IgD-negative memory B cell (primary cell): ENCODE results near the gene TMC1. TPM values are rescaled to one million over a fixed set of nuclear protein-coding genes. Genes with fewer than 3 reads are reported as not detected.

Experiments
- H3K27ac Mint-ChIP-seq, 3 donors: one replicate each; pipeline ENCODE4 v1.8.0; 2020 to 2022; ENCODE audit warnings: mild to moderate bottlenecking in 3 of 3, mixed read lengths in 3 of 3, moderate library complexity in 1 of 3
- H3K27me3 Mint-ChIP-seq: one replicate; pipeline ENCODE4 v1.8.0; 2021; ENCODE audit warnings: mixed read lengths
- H3K36me3 Mint-ChIP-seq: one replicate; pipeline ENCODE4 v1.8.0; 2020; ENCODE audit warnings: mild to moderate bottlenecking, mixed read lengths
- H3K4me1 Mint-ChIP-seq, 3 donors: one replicate each; pipeline ENCODE4 v1.8.0; 2020 to 2022; ENCODE audit warnings: mixed read lengths in 3 of 3, mild to moderate bottlenecking in 1 of 3
- H3K4me3 Mint-ChIP-seq, 4 donors: one replicate each; pipeline ENCODE4 v1.8.0; 2020 to 2022; ENCODE audit warnings: mild to moderate bottlenecking in 4 of 4, mixed read lengths in 4 of 4, moderate library complexity in 3 of 4
- H3K9me3 Mint-ChIP-seq, 3 donors: one replicate each; pipeline ENCODE4 v1.8.0; 2020 to 2021; ENCODE audit warnings: mixed read lengths in 3 of 3, mild to moderate bottlenecking in 1 of 3
- polyA plus RNA-seq: library from polyadenylated mRNA; unstranded; fragments of 300-500 nt; fragmentation: Illumina TruSeq; gene quantifications from one replicate; pipeline ENCODE4 v1.2.3, GENCODE V29; 2021

The TMC1 gene
- polyA plus RNA-seq, 1 donor from 2014 or later: not detected

DNA sequence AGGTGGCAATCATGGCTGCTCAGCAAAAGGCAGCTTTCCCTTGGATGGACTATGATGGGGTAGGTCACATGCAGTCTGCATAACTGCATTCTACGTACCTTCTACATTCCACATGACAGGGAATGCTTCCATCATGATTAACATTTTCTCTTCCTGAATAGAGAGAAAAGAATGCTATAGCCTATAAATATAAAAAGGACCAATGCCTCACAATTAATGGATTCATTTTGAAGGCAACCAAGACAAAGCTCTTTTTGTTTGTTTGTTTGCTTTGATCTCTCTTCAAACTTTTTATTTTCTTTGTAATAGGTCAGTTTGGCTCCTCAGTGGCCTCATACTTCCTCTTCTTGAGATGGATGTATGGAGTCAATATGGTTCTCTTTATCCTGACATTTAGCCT, 230.1 kb downstream of the TMC1 start:
- H3K27me3 Mint-ChIP-seq: peaks cover 2% of the 10 kb centered on the region
- no peak overlapping the region for H3K27ac Mint-ChIP-seq
- no peaks in the 10 kb centered on the region for H3K36me3 Mint-ChIP-seq
- no peaks in the 10 kb centered on the region for H3K4me1 Mint-ChIP-seq
- H3K4me3 Mint-ChIP-seq: no peak overlapping the region
- no peaks in the 10 kb centered on the region for H3K9me3 Mint-ChIP-seq

DNA sequence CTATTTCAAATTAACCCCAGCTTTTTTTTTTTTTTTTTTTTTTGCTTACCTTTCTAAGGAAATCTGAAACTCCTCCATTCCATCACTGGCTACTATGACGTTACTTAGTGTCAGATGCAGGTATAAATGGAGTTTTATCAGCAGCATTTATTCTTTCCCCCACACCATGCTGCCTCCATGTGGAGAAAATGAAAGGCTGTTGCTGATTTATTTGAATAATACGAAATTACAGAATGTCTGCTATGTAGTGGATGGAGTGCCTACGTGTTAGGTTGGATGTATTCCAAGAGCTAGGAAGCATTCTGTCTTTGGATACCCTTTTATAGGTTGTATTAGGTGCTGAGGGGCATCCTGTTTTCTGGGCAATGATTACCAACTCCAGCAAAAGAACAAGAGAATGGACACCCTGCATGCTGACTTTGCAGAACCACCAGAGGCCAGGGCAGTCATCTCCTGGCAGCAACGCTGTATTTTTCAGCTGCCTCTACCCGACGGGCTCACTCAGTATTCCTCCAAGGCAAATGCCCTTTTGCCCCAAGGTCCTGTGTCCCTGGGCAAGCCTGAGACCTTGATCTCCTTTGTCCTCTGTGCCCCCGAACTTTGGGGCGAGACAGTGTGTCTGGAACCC, 232.0 kb downstream of the TMC1 start:
- H3K9me3 Mint-ChIP-seq: no peaks in the 10 kb centered on the region
- peaks cover 2% of the 10 kb centered on the region for H3K27me3 Mint-ChIP-seq
- no peak overlapping the region for H3K27ac Mint-ChIP-seq
- no peak overlapping the region for H3K4me3 Mint-ChIP-seq
- no peaks in the 10 kb centered on the region for H3K36me3 Mint-ChIP-seq
- no peaks in the 10 kb centered on the region for H3K4me1 Mint-ChIP-seq

DNA sequence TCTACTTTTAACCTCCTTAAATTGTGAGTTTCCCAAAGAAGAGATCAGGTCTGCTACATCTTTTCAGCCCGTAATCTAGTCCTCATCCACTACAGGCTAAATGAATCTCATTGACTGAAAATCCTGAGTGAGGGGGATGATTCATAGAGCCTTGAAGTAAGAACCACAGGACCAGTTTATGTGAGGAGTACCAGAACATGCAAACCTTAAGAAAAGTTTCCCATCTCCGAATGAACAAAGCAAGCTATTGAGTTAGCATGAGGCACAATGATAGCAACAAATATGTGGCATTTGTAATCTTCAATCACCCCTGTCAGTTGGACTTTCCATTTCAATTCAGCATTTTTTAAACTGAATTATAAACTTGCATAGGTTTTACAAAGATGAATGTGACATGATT, 234.4 kb downstream of the TMC1 start:
- Mint-ChIP-seq H3K27me3 (peaks cover 4% of the 10 kb centered on the region), H3K36me3 (no peaks in the 10 kb centered on the region), H3K4me3 (no peak overlapping the region), H3K9me3 (no peaks in the 10 kb centered on the region), H3K4me1 (no peaks in the 10 kb centered on the region), H3K27ac (no peak overlapping the region)

DNA sequence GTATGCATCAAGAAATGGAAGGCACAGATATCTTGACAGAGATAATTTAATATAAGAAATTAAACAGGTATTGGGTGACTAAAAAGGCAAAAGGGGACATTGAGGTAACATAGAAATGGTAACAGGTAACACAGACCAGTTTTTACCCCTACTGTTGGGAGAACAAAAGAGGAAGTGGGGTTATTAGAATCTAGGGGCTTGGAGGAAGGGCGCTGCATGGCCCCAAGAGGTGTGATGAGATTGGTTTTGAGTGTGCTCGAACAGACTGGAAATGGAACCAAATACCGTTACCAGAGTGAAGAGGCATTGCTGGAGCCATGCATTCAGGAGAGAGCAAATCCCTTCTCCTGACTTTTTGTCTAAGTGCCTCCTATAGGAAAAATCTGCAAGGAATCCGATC, 237.5 kb downstream of the TMC1 start:
- Mint-ChIP-seq H3K27me3 (peaks cover 4% of the 10 kb centered on the region), H3K4me3 (no peak overlapping the region), H3K27ac (no peak overlapping the region), H3K9me3 (no peaks in the 10 kb centered on the region), H3K4me1 (no peaks in the 10 kb centered on the region), H3K36me3 (no peaks in the 10 kb centered on the region)

DNA sequence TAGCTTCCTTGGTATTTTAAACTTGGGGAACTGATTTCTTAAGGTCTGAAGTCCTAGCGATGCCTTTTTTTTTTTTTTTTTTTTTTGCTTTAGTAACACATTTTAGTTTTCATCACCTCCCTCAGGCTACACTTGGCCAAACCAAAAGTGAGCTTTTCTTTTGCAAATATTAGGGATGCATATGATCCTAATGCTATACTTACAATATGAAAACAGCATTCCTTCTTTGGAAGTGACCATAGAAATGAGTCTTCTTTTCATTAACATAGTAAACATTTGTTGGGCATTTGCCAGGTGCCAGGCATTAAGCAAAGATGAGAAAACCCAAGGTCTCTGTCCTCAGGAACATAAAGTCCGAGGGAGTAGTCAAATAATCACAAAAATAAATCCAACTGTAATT, 241.6 kb downstream of the TMC1 start:
- no peaks in the 10 kb centered on the region for H3K36me3 Mint-ChIP-seq
- H3K9me3 Mint-ChIP-seq: peaks cover 0 to 1% (median 0%) of the 10 kb centered on the region in 3 donors
- H3K27ac Mint-ChIP-seq: no peak overlapping the region
- no peak overlapping the region for H3K4me3 Mint-ChIP-seq
- no peaks in the 10 kb centered on the region for H3K4me1 Mint-ChIP-seq
- peaks cover 2% of the 10 kb centered on the region for H3K27me3 Mint-ChIP-seq

DNA sequence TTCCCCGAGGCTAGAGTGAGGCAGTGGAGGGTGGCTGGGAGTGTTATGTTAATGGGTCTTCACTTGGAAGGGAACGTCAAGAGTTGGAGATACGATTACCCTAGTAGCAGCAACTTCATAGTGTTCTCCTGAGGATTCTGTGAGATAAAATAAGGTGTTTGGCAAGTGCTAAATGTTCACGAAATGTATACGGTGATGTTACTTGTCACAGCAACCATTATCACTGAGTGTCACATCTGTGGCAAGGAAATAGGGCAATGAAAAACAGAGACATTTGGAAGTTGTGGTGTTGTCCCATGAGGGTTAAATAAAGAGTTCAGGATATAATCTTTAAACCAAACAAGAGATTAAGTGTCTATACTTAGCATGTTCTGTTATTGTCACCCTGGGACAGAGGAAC, 248.1 kb downstream of the TMC1 start:
- H3K27me3 Mint-ChIP-seq: no peaks in the 10 kb centered on the region
- H3K27ac Mint-ChIP-seq: no peak overlapping the region
- peaks cover 0 to 2% (median 0%) of the 10 kb centered on the region in 3 donors for H3K9me3 Mint-ChIP-seq
- no peaks in the 10 kb centered on the region for H3K36me3 Mint-ChIP-seq
- no peak overlapping the region for H3K4me3 Mint-ChIP-seq
- H3K4me1 Mint-ChIP-seq: no peaks in the 10 kb centered on the region

DNA sequence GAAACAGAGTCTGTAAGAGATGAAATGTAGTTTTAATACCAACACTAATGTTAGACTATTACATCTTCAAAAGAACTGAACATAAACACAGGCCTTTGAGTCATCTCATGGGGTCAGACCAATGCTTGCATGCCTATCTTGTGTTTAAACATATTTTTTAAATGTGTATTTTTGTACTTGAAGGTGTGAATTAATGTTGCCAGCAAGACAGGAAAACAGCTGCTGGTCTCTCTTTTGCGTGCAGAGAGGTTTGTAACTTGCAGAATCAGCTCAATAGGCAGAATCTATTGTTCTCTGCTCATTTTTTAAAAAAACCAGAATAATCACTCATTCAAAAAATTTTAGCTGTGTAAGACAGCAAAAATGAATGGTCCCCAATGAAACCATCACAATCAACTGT, 251.3 kb downstream of the TMC1 start:
- Mint-ChIP-seq H3K27me3 (no peaks in the 10 kb centered on the region), H3K9me3 (peaks cover 0 to 2% (median 0%) of the 10 kb centered on the region in 3 donors), H3K36me3 (no peaks in the 10 kb centered on the region), H3K27ac (no peak overlapping the region), H3K4me3 (no peak overlapping the region), H3K4me1 (no peaks in the 10 kb centered on the region)

DNA sequence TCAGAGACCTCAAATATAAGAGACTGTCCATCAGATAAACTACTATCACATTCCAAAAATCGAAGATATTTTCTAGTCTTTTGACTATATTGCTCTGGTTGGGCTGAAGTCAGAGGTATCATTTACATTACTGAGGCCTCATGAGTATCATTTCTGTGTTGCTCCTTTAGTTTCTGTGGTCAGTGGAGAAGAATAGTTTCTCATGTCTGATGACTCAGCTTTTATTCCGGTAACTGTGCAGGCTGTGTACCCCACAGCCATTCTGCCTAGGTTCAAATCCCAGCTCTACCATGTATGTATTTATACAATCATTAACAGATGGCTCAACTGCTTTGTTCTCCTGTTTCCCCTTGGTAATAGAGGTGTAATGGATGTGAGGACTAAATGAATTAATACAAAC, 252.2 kb downstream of the TMC1 start:
- no peak overlapping the region for H3K27ac Mint-ChIP-seq
- no peaks in the 10 kb centered on the region for H3K4me1 Mint-ChIP-seq
- peaks cover 1% of the 10 kb centered on the region for H3K27me3 Mint-ChIP-seq
- H3K9me3 Mint-ChIP-seq: no peaks in the 10 kb centered on the region
- no peak overlapping the region for H3K4me3 Mint-ChIP-seq
- H3K36me3 Mint-ChIP-seq: no peaks in the 10 kb centered on the region

DNA sequence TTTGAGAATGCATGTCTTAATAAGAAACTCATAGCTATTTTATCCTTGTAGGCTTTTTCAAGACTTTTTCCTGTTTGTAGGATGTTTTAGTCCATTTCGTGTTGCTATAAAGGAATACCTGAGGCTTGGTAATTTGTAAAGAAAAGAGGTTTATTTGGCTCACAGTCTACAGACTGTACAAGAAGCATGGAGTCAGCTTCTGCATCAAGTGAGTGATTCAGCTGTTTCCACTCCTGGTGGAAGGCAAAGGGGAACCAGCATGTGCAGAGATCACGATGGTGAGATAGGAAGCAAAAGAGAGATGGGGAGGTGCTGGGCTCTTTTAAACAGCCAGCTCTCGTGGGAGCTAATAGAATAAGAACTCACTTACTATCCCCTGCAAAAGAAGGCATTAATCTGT, 254.2 kb downstream of the TMC1 start:
- H3K27ac Mint-ChIP-seq: no peak overlapping the region
- no peaks in the 10 kb centered on the region for H3K36me3 Mint-ChIP-seq
- no peaks in the 10 kb centered on the region for H3K4me1 Mint-ChIP-seq
- H3K9me3 Mint-ChIP-seq: no peaks in the 10 kb centered on the region
- peaks cover 1% of the 10 kb centered on the region for H3K27me3 Mint-ChIP-seq
- no peak overlapping the region for H3K4me3 Mint-ChIP-seq

DNA sequence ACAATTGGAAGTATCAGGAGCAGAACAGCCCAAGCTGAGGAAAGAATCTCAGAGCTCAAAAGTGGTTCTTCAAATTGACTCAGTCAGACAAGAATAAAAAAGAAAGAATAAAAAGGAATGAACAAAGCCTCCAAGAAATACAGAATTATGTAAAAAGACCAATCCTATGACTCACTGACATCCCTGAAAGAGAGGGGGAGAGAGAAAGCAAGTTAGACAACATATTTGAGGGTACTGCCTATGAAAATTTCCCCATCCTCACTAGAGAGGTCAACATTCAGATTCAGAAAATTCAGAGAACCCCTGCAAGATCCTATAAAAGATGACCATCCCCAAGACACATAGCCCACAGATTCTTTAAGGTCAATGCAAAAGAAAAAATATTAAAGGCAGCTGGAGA, 258.2 kb downstream of the TMC1 start:
- Mint-ChIP-seq H3K27ac (no peak overlapping the region), H3K4me1 (no peaks in the 10 kb centered on the region), H3K4me3 (no peak overlapping the region), H3K27me3 (peaks cover 1% of the 10 kb centered on the region), H3K9me3 (peaks cover 0 to 4% (median 4%) of the 10 kb centered on the region in 3 donors), H3K36me3 (no peaks in the 10 kb centered on the region)

DNA sequence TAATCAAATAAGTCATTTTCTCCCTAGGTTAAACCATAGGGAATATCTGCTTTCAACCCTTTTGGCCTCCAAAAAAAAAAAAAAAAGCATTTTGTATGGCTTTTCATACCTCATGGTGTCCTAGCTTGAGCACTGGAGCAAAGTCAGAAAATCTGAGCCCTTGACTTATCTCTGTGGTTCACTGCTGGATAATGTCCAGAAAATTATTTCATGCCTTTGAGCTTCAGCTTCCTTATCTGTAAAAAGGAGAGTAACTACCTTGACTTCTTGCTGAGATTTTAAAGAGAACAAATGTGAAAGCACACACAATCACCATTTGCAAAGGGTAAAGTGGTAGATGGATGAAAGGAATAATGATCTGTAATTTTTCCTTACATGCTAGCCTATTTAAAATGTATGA, 265.5 kb downstream of the TMC1 start:
- Mint-ChIP-seq H3K27ac (no peak overlapping the region), H3K36me3 (peaks cover 1% of the 10 kb centered on the region), H3K4me3 (no peak overlapping the region), H3K4me1 (peaks cover 0 to 2% (median 0%) of the 10 kb centered on the region in 3 donors), H3K9me3 (peaks cover 2 to 5% (median 4%) of the 10 kb centered on the region in 3 donors), H3K27me3 (no peaks in the 10 kb centered on the region)

DNA sequence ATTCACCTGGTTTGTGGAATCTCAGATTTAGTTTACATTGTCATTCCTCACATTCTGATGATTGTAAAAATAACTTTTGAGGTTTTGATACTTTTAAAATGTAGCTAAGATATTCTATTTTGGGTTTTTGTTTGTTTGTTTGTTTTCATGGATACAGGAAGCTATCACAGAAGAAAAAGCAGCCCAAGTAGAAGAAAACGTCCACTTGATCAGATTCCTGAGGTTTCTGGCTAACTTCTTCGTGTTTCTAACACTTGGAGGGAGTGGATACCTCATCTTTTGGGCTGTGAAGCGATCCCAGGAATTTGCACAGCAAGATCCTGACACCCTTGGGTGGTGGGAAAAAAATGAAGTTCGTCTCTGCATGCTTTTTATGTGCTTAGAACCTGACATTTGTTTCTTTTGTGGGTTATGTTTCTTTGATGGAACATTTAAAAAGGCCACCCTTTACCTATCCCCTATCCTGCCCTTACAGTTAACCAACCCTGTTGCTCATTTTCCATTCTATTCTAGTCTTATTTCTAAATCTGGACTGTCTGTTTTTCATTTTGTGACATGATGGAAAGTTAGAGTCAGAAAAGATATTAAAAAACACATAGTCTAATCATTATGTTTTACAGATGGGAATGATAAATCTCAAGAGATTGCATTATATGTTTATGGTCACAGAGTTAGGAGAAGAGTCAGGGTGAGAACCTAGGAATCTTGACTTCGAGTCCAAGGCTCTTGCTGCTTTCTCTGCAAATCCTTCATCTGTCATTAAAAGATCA, 267.7 kb downstream of the TMC1 start:
- Mint-ChIP-seq H3K4me3 (no peak overlapping the region), H3K4me1 (peaks cover 0 to 2% (median 0%) of the 10 kb centered on the region in 3 donors), H3K36me3 (peaks cover 1% of the 10 kb centered on the region), H3K27me3 (peaks cover 2% of the 10 kb centered on the region), H3K27ac (no peak overlapping the region), H3K9me3 (peaks cover 1 to 4% (median 2%) of the 10 kb centered on the region in 3 donors)

DNA sequence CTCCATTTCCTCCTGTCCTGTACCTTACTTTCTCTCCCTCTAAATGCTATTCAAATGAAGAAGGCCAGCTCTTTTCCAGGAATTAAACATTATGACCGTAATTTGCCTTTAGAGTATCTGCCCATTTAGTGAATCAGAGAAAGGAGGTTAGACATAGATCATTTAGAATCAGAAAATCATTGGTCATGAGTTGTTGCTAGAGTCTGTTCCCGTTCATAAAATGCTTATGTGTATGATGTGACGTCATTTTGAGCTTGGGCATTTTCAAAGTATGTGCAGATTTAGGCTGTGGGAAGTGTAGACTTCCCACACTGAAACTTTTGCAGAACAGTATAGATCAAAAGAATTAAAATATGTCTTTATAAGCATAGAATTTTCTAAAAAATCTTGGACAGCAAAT, 268.5 kb downstream of the TMC1 start:
- Mint-ChIP-seq H3K27ac (no peak overlapping the region), H3K4me1 (peaks cover 0 to 2% (median 0%) of the 10 kb centered on the region in 3 donors), H3K9me3 (peaks cover 2% of the 10 kb centered on the region in 3 donors), H3K4me3 (no peak overlapping the region), H3K27me3 (peaks cover 2% of the 10 kb centered on the region), H3K36me3 (peaks cover 1% of the 10 kb centered on the region)

DNA sequence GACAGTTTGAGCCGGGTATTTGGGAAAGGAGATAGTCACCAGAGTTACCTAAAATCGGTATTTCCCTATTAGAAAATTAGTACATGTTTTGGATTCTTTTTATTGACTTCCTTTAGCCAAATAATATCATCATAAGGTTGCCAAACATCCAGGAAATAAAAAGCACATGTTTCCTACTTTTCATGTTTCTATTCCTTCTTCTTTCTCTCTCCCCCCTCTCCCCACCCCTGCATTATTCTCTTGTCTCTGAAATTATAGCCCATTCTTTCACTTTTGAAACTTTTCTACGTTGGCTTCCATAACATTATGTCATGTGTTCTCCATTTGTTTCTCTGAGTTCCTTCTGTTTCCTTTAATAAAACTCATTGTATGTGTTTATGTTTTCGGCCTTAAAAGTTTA, 269.6 kb downstream of the TMC1 start:
- Mint-ChIP-seq H3K4me1 (peaks cover 0 to 2% (median 0%) of the 10 kb centered on the region in 3 donors), H3K9me3 (peaks cover 1 to 11% (median 5%) of the 10 kb centered on the region in 3 donors)

DNA sequence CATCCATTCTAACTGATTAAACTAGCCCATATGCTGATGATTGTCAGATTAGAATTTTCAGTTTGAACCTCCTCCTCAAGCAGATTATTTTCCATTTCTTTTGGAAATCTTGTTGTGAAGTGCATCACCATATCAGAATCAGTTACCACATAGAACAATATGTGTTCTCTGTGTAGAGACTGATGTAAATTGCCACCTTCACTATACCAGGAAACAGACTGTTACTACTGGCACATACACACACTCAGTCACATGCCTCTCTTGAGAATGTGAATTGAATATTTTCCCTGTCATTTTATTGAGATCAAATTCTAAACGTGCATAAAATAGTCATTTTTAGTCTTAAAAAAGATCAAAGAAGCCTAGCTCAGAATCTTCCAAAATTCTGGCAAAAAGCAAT, 270.0 kb downstream of the TMC1 start:
- peaks cover 1 to 16% (median 7%) of the 10 kb centered on the region in 3 donors for H3K9me3 Mint-ChIP-seq
- H3K4me1 Mint-ChIP-seq: peaks cover 0 to 2% (median 0%) of the 10 kb centered on the region in 3 donors
- H3K27ac Mint-ChIP-seq: no peak overlapping the region
- H3K4me3 Mint-ChIP-seq: no peak overlapping the region
- peaks cover 2% of the 10 kb centered on the region for H3K27me3 Mint-ChIP-seq
- peaks cover 1% of the 10 kb centered on the region for H3K36me3 Mint-ChIP-seq

More for the DNA sequence above, 269.6 kb downstream of the TMC1 start:
- no peak overlapping the region for H3K27ac Mint-ChIP-seq
- peaks cover 2% of the 10 kb centered on the region for H3K27me3 Mint-ChIP-seq
- H3K36me3 Mint-ChIP-seq: peaks cover 1% of the 10 kb centered on the region
- H3K4me3 Mint-ChIP-seq: no peak overlapping the region

DNA sequence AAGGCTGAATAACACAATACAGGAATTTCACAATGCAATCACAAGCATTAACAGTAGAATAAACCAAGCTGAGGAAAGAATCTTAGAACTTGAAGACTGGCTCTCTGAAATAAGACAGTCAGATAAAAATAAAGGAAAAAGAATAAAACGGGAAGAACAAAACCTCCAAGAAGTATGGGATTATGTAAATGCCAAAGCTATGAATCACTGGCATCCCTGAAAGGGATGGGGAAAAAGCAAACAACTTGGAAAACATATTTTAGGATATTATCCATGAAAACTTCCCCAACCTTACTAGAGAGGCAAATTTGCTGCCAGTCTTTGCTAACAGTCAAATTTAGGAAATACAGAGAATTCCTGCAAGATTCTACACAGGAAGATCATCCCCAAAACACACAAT, 273.5 kb downstream of the TMC1 start:
- H3K4me1 Mint-ChIP-seq: no peaks in the 10 kb centered on the region
- peaks cover 1 to 27% (median 15%) of the 10 kb centered on the region in 3 donors for H3K9me3 Mint-ChIP-seq
- no peak overlapping the region for H3K27ac Mint-ChIP-seq
- H3K27me3 Mint-ChIP-seq: peaks cover 2% of the 10 kb centered on the region
- H3K36me3 Mint-ChIP-seq: peaks cover 3% of the 10 kb centered on the region
- no peak overlapping the region for H3K4me3 Mint-ChIP-seq
